SHP77 (cell line): Measurements from ENCODE around the gene USP44.
"Not testable (repeated sequence)": the region's sequence is repeated elsewhere in the genome, so short reads cannot be mapped to it uniquely, and the experiment has no call there.

Experiments
- DNase-seq, 2 experiments: peaks; one replicate each; lab custom pipeline; 2025; lab: John Stamatoyannopoulos, UW

USP44 gene

DNA sequence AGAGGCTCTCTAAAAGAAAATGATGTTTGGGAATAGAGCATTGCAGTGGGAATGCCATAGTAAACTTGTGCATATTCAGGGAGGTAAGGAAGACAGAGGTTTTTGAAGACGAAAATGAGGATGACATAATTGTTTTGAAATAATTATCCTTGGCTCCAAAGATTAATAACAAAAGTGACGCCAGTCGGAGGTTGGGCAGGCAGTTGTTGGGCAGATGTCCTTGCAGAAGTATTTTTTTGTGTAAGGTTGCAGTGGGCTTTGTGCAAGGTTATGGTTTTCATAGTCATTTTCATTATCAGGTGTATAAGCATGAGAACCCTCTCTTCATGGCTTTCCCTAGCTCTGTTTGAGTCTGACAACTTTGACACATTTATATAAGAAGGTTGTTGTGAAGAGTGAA, 42.0 kb downstream of the USP44 start:
- DNase-seq: no peak

DNA sequence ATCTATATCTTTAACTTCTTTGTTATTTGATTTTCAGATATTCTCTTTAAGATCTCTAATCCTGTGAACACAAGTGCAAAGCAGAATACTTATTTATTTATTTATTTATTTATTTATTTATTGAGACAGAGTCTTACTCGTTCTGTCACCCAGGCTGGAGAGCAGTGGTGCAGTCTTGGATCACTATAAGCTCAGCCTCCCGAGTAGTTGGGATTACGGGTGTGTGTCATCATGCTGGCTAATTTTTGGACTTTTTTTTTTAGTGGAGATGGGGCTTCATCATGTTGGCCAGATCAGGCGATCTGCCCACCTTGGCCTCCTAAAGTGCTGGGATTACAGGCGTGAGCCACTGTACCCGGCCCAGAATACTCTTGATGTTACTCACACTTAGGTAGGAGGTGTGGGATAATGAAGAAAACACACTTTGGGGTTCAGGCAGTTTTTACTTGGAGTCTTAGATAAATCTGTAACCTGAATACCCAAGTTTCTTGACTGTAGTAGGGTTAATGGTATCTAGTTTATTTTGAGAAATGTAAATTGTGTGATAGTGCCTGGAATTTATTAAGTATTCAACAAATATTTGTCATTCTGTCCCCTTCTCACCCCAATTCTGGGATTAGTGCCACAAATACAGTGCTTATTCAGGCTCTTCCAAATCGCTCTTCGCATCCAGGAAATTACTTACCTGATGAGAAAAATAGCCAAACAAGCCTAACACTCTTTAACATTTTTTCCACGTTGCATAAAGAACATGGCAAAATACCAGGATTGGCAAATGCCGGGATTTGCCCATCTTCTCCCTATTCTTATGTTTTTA, 44.4 kb downstream of the USP44 start:
- no peak for DNase-seq

DNA sequence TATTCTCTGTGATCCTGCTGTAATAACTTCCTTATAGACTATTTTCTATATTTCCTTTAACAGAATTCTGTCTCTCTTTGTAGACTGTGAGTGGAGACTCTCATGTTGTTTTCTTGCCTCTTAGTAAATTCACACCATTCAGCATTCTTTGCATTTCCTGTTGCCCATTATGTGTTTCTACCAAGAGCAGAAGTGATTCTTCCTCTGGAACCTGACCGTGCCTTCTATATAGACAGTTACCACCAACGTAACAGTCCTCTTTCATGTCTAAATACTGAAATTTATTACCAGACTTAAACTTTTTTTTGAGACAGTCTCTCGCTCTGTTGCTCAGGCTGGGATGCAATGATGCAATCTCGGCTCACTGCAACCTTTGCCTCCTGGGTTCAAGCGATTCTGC, 46.2 kb downstream of the USP44 start:
- no peak for DNase-seq

DNA sequence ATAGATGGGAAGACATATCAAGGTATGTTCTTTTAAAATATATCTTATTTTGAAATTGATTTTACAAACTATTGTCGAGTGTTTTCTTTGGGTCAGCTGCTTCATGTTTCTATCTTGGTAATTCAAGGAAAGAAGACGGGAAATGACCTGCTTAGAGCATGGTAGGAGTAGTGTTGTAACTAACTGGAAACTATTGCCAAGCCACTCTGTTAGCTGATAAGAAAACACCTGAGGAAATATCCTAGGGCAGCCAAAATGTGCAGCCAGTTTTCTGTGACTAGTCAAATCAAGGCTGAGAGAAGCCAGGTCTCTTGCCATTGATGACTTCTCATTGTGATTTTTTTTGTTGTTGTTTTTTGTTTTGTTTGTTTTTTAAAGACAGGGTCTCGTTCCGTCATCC, 47.1 kb downstream of the USP44 start:
- no peak for DNase-seq

DNA sequence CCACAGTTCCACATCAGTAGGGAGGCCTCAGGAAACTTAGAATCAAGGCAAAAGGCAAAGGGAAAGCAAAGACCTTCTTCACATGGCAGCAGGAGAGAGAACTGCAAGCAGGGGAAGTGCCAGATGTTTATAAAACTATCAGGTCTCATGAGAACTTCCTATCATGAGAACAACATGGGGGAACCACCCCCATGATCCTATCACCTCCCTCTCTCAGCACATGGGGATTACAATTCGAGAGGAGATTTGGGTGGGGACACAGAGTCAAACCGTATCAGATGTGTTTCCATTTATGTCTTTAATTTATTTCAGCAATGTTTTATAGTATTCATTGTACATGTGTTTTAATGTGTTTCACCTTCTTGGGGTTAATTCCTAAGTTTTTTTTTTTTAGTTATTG, 51.5 kb downstream of the USP44 start:
- DNase-seq: no peak

DNA sequence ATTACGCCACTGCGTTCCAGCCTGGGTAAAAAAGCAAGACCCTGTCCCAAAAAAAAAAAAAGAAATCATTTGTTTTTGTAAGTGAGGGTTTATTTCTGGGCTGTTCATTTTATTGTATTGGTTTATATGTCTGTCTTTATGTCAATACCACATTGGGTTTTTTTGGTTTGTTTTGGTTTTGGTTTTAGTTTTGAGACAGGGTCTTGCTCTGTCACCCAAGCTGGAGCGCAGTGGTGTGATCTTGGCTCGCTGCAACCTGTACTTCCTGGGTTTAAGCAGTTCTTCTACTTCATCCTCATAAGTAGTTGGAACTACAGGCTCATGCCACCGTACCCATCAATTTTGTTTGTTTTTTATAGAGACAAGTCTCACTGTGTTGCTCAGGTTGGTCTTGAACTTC, 52.3 kb downstream of the USP44 start:
- no peak for DNase-seq

DNA sequence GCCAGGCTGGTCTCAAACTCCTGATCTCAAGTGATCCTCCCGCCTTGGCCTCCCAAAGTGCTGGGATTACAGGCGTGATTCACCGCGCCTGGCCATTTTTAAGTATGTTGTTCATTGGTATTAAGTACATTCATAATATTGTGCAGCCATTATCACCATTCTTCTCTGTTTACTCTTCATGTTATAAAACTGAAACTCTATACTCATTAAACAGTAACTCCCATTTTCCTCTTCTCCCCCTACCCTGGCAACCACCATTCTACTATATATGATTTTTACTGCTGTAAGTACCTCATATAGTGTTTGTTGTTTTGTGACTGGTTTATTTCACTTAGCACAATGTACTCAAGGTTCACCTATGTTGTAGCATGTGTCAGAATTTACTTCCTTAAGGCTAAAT, 54.2 kb downstream of the USP44 start:
- no peak for DNase-seq

DNA sequence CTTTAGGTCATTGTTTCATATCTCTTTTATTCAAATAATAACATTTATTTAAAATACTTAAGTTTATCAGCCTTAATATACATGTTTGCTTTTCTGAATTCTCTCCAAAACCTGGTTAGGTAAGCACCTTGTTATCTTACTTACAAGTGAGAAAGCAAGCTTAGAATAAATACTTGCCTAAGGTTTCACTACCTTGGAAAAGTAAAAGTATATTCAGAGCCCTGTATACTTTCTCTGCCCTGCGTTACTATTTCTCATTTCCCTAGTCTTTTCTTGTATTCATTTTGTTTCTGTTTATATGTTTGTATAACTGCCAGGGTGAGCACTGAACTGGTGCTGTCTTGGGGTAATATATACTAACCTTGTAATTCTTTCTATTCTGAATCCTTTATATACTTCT, 55.8 kb downstream of the USP44 start:
- DNase-seq: no peak

DNA sequence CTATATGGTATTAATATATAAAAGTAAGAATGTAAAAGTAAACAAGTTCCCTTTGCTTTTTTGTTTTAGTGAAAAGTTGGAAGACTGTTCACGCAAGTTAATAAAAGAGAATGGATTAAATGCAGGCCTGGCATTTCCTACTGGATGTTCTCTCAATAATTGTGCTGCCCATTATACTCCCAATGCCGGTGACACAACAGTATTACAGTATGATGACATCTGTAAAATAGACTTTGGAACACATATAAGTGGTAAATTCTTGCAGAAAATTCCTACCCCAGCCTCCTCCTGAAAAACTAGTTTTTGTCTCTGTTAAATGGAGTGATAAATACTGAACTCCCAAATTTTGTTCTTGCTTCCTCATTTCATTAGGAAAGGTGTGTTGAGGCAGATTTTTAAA, 56.4 kb downstream of the USP44 start:
- no peak for DNase-seq

DNA sequence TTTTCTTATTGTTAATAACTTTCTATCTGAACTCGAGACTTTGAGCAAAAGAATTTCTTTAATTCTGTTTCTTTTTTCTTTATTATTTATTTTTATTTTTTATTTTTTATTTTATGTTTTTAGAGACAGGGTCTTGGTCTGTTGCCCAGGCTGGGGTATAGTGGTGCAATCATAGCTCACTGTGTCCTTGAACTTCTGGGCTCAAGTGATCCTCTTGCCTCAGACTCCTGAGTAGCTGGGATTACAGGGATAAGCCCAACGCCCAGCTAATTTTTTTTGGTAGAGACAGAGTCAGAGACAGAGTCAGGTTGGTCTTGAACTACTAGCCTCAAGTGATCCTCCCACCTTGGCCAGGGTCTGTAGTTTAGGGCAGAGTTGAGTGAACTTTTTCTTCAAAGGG, 58.8 kb downstream of the USP44 start:
- DNase-seq: no peak

DNA sequence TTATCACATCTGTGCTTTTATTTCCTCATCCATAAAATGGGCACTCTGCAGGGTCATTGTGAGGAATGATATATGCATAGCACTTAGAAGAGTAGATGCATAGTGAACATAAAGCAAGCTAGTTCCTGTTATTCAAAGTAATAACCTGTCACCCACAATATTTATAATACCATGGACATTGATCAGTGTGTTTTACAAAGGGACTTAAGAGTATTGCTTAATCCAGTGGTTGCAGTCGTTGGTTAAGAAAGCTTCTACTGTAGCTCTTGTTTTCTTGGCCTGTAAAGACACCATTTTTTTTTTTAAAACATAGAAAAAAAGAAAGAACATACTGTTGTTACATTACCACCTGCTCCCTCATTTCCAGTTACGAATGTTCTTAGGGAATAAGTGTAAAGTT, 64.3 kb downstream of the USP44 start:
- no peak for DNase-seq

DNA sequence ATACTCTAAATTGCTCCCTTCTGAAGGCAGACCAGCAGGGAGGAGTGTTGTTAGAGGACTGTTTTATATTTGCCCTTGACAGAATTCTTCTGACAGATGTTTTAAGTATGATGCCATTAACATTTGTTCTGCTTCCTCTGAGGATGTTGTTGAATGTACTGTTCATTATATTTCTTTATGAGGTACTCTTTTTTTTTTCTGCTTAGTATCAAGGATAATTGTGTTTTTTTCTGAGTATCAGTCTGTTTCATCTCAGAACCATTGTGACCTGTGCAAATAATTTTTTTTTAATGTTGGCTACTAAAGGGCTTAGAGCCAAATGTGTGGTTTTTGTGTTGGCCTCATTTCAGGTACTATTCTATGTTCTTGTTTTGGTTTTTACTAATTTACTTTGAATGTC, 66.8 kb downstream of the USP44 start:
- DNase-seq: no peak

DNA sequence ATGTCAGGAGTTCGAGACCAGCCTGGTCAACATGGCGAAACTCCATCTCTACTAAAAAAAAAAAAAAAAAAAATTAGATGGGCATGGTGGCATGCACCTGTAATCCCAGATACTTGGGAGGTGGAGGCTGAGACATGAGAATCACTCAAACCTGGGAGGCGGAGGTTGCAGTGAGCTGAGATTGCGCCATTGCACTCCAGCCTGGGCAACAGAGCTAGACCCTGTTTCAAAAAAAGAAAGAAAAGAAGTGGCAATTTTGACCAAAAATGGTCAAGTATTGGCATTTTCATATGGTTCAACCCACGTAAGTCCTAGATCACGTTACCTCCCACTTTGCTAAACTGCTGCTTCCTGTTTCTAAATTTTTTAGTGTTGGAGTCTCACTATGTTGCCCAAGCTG, 68.7 kb downstream of the USP44 start:
- DNase-seq: not testable (repeated sequence)

DNA sequence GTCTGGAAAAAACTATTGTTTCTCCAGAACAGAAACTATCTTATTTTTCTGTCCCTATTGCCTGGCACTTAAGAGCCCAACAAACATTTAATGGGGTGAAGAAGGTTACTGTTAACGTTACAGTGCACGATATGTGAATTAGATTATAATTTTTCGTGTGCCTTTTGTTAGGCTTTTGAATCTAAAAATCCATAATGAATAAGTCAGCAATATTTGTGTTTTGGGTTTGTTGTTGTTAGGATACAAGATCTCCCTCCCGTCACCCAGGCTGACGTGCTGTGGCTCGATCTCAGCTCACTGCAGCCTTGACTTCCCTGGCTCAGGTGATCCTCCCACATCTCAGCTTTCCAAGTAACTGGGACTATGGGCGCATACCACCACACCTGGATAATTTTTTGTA, 69.4 kb downstream of the USP44 start:
- no peak for DNase-seq

DNA sequence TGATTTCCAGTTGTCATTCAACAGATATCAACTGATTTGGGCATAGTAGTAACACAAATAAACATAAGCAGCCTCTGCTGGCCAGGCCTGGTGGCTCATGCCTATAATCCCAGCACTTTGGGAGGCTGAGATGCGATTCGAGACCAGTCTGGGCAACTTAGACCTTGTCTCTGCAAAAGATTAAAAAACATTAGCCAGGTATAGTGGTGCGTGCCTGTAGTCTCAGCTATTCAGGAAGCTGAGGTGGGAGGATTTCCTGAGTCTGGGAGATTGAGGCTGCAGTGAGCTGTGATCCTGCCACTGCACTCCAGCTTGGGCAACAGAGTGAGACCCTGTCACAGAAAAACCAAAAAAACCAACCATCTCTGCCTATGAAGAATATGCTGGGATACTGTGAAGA, 70.2 kb downstream of the USP44 start:
- no peak for DNase-seq

DNA sequence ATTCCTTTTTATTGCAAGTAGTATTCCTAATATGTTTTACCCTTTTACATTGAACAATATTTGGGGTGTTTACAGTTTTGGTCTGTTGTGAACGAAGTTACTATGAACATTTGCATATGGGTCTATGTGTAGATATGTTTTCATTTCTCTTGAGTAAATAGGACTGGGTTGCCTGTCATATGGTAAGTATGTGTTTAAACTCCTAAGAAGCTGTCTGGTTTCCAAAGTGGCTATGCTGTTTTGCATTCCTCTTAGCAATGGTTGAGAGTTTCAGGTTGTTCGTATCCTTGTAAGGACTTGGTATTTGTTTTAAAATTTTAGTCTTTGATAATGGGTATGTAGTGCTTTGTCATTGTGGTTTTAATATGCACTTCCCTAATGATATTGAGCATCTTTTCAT, 71.0 kb downstream of the USP44 start:
- DNase-seq: no peak

DNA sequence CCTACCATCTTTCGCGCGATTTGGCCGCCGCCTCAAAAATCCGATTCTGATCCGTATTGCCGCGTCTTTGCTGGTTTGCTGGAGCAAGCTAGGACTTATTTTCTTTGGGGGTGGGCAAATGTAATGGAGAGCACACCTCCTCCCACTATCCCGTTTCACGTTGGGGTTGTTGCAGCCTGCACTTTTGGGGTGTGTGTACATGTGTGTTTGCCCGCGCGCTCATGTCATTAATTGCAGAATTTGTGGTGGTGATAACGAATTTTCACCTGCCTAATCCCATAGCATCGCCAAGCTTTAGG, 76.7 kb downstream of the USP44 start:
- DNase-seq: no peak

DNA sequence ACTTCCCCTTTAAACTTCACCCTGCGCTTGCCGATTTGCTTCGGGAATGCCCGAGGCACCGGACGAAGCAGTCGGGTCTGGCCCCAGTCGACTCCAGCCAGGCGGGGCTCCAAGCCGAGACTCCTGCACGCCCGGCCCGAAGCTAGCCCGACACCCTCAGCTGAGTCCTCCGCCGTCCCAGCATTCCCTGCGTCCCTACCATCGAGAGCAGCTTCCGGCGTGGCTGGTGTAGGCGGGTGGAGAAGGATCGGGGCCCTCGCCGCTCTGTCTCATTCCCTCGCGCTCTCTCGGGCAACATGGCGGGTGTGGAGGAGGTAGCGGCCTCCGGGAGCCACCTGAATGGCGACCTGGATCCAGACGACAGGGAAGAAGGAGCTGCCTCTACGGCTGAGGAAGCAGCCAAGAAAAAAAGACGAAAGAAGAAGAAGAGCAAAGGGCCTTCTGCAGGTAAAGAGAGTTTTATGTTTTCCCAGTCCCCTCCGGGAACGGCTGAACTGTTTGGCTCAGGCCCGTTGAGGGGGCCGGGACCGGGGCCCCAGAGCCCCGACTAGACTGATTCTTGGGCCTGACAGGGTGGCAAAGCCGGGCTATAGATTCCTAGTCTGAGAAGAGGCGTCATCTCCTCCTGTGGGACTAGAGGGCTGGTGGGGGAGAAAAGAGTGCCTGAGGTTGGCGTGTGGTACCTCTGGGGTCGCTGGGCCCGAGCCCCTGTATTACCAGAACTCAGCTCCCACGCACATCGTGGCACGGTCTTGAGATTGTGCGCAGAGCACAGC, 77.2 kb downstream of the USP44 start, which contains the start of gene METAP2:
Gene METAP2, plus strand, starts transcription at position 269 of the 776 bp plus-strand sequence. Its CDS starts 28 bp downstream, at position 297.
- DNase-seq: peak; percentile 94 to 95

DNA sequence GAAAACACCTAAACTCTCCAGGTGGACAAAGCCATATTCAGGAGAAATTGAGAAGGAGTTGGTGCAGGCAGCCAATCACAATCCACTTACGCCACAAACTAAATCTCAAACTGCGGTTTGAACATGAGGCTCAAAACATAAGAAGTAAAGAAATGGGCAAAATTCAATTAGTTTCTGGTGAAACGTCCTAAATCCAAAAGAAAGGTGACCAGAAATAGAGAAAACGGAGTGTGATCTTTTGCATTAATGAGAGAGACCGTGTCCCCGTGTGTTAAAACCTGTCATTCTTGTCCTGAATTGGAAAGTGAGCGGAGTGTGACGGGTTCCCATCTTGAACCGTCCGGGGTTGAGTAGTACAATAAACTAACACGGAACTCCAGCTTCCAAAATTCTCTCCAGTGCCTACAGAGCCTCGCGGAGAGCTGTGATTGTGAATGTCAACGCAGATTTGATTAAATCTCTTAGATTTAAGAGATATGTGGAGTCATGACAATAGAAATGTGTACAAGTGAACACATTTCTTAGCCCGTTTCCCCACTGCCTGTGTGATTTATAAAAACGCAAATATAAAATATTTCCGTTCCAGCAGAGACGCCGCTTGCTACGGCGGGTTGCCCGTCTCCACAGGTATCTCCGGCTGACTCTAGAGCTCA, 77.9 kb downstream of the USP44 start:
- DNase-seq: peak; percentile 37 to 47

DNA sequence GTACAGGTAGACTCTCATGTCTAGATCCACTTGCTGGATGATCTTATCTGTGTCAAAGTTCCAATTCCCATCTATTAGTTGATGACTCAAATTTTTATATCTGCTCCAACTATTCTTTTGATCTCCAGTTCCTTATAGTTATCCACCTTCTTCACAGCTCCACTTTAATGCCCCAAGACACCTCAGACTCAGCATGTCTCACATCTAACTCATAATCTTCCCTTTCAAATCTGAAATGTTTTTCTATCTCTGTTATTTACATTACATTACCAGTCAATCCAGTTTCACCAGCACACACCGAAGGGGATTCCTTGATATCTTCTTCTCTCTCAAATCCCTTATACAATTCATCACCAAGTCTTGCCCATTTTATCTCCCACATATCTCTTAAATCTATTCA, 81.0 kb downstream of the USP44 start:
- DNase-seq: no peak
